SK-N-SH (cell line): ENCODE measurements around the gene NAV1. TPM values are rescaled to one million over a fixed set of nuclear protein-coding genes. Genes with fewer than 3 reads are reported as not detected.

Source experiments
- CTCF ChIA-PET: fragments of 300-600, 350-600 bp; formaldehyde crosslinking; extraction: SDS; loops from one replicate; lab custom pipeline; 2021; lab: Yijun Ruan, JAX
- POLR2A ChIA-PET: fragments of 350-600 bp; sonication (Branson Sonifier 250); formaldehyde crosslinking; extraction: SDS; loops from one replicate; lab custom pipeline; 2020; ENCODE audit warnings: antibody characterized with exemption, inconsistent platforms; lab: Yijun Ruan, JAX
- DNase-seq: peaks from one replicate; pipeline ENCODE4 v3.0.0; 2012
- H2AFZ ChIP-seq: fragments of 200-600 bp; sonication (generic); 2 replicates; pipeline ENCODE4 v1.8.1; 2016; ENCODE audit warnings: antibody characterized with exemption, mild to moderate bottlenecking, low read depth
- H3F3A ChIP-seq: fragments of 200-600 bp; sonication (generic); replicated peaks from 2 replicates; pipeline ENCODE3; 2016; ENCODE audit warnings: antibody characterized with exemption, mild to moderate bottlenecking; ENCODE audit not compliant: insufficient read depth
- H3K27ac ChIP-seq, 2 experiments: fragments of 200-500 bp in 1 of 2; fragments of 200-600 bp in 1 of 2; sonication (Bioruptor generic) in 1 of 2; sonication (generic), shearing (Covaris generic) in 1 of 2; 2 replicates each; pipeline versions ENCODE4 v1.5.1 to v1.6.1; 2014 to 2016; ENCODE audit warnings: low read depth in 2 of 2, inconsistent platforms in 1 of 2, low read length in 1 of 2, mild to moderate bottlenecking in 1 of 2, mixed read lengths in 1 of 2
- H3K27me3 ChIP-seq: fragments of 200-600 bp; sonication (generic), shearing (Covaris generic); 2 replicates; pipeline ENCODE4 v1.6.1; 2016; ENCODE audit warnings: mixed run types; ENCODE audit not compliant: insufficient read depth
- H3K36me3 ChIP-seq, 2 experiments: fragments of 200-500 bp in 1 of 2; fragments of 200-600 bp in 1 of 2; sonication (Bioruptor generic) in 1 of 2; sonication (generic) in 1 of 2; replicated peaks in 1 of 2; 2 replicates each; pipeline versions ENCODE3 to v1.5.1; 2014 to 2016; ENCODE audit warnings: low read length in 1 of 2, mild to moderate bottlenecking in 1 of 2; ENCODE audit not compliant: insufficient read depth in 2 of 2, control insufficient read depth in 1 of 2
- H3K4me1 ChIP-seq, 2 experiments: fragments of 200-500 bp in 1 of 2; fragments of 200-600 bp in 1 of 2; sonication (Bioruptor generic) in 1 of 2; sonication (generic), shearing (Covaris generic) in 1 of 2; 2 replicates each; pipeline versions ENCODE4 v1.5.1 to v1.6.1; 2014 to 2016; ENCODE audit warnings: low read depth in 1 of 2, low read length in 1 of 2, mixed run types in 1 of 2; ENCODE audit not compliant: insufficient read depth in 2 of 2, control insufficient read depth in 1 of 2
- H3K4me2 ChIP-seq: fragments of 200-600 bp; sonication (generic), shearing (Covaris generic); 2 replicates; pipeline ENCODE4 v1.6.1; 2017; ENCODE audit warnings: mixed run types
- H3K4me3 ChIP-seq, 2 experiments: fragments of 200-500 bp in 1 of 2; fragments of 200-600 bp in 1 of 2; sonication (Bioruptor generic) in 1 of 2; sonication (generic), shearing (Covaris generic) in 1 of 2; 2 replicates each; pipeline versions ENCODE4 v1.5.1 to v1.8.1; 2014 to 2016; ENCODE audit warnings: low read depth in 2 of 2, inconsistent platforms in 1 of 2, low read length in 1 of 2, mild to moderate bottlenecking in 1 of 2, mixed read lengths in 1 of 2, moderate library complexity in 1 of 2
- H3K79me2 ChIP-seq: fragments of 200-600 bp; sonication (generic); 2 replicates; pipeline ENCODE4 v1.8.1; 2017; ENCODE audit warnings: mild to moderate bottlenecking; ENCODE audit not compliant: insufficient read depth
- H3K9ac ChIP-seq: fragments of 200-600 bp; sonication (generic); 2 replicates; pipeline ENCODE4 v1.6.1; 2017; ENCODE audit warnings: mixed run types
- H3K9me2 ChIP-seq: fragments of 200-600 bp; sonication (generic); 2 replicates; pipeline ENCODE4 v1.6.1; 2017; ENCODE audit warnings: mixed run types
- H3K9me3 ChIP-seq: fragments of 200-600 bp; sonication (generic); 2 replicates; pipeline ENCODE4 v1.6.1; 2017; ENCODE audit warnings: mixed run types, mild to moderate bottlenecking, moderate library complexity
- H4K20me1 ChIP-seq: fragments of 200-600 bp; sonication (generic); 2 replicates; pipeline ENCODE4 v1.6.1; 2017; ENCODE audit warnings: mild to moderate bottlenecking, mixed run types; ENCODE audit not compliant: insufficient read depth
- CHD2 ChIP-seq: fragments of 150-350 bp; IDR thresholded peaks from 2 replicates; pipeline ENCODE4 v1.6.1; 2018; ENCODE audit warnings: low read length; ENCODE audit not compliant: partially characterized antibody
- ELF1 ChIP-seq: IDR thresholded peaks from 2 replicates; pipeline ENCODE4 v1.4.0; 2012
- EP300 ChIP-seq, 2 experiments: IDR thresholded peaks; 2 replicates each; pipeline versions ENCODE4 v1.4.0 to v1.6.1; 2012; ENCODE audit warnings: borderline replicate concordance in 1 of 2, low read depth in 1 of 2, low read length in 1 of 2
- EZH2phosphoT487 ChIP-seq: fragments of 200-600 bp; sonication (generic); IDR thresholded peaks from 2 replicates; pipeline ENCODE4 v1.6.1; 2017; ENCODE audit warnings: low read depth, mixed run types, mild to moderate bottlenecking, antibody characterized with exemption, moderate library complexity, borderline replicate concordance
- FOXJ3 ChIP-seq: sonication (generic); formaldehyde crosslinking; IDR thresholded peaks from 2 replicates; pipeline ENCODE4 v1.5.1; 2020; ENCODE audit warnings: mild to moderate bottlenecking, missing genetic modification reagents
- FOXM1 ChIP-seq: IDR thresholded peaks from 2 replicates; pipeline ENCODE4 v1.4.0; 2012; ENCODE audit warnings: low read depth, mild to moderate bottlenecking
- GABPA ChIP-seq: IDR thresholded peaks from 2 replicates; pipeline ENCODE4 v1.4.0; 2012; ENCODE audit warnings: low read depth, mild to moderate bottlenecking
- NFIC ChIP-seq: IDR thresholded peaks from 2 replicates; pipeline ENCODE4 v1.4.0; 2012; ENCODE audit warnings: borderline replicate concordance
- RFX5 ChIP-seq: IDR thresholded peaks from 2 replicates; pipeline ENCODE4 v1.6.1; 2012; ENCODE audit warnings: mild to moderate bottlenecking, improper control_type of control experiment, low read length
- RXRA ChIP-seq: IDR thresholded peaks from 2 replicates; pipeline ENCODE4 v1.4.0; 2012; ENCODE audit warnings: low read depth, mild to moderate bottlenecking, borderline replicate concordance
- SIN3A ChIP-seq: IDR thresholded peaks from 2 replicates; pipeline ENCODE4 v1.6.1; 2012; ENCODE audit warnings: low read depth, mild to moderate bottlenecking, low read length, moderate library complexity, borderline replicate concordance
- SMC3 ChIP-seq: IDR thresholded peaks from 2 replicates; pipeline ENCODE4 v1.6.1; 2012; ENCODE audit warnings: low read depth, low read length, improper control_type of control experiment
- TAF1 ChIP-seq: IDR thresholded peaks from 2 replicates; pipeline ENCODE4 v1.6.1; 2012; ENCODE audit warnings: low read depth, mild to moderate bottlenecking, low read length, moderate library complexity, borderline replicate concordance
- TCF12 ChIP-seq: IDR thresholded peaks from 2 replicates; pipeline ENCODE4 v1.4.0; 2012
- TEAD4 ChIP-seq: IDR thresholded peaks from 2 replicates; pipeline ENCODE4 v1.4.0; 2012; ENCODE audit warnings: mild to moderate bottlenecking, borderline replicate concordance; ENCODE audit not compliant: insufficient read depth
- WGBS: methylation state at CpG from one replicate; pipeline ENCODE4 v1.1.6; 2017; ENCODE audit warnings: low lambda C conversion rate; 5-methylcytosine and 5-hydroxymethylcytosine counted together
- polyA plus RNA-seq, 3 experiments: library from polyadenylated mRNA; depleted of rRNA; stranded (reverse); fragments of >200 nt; gene quantifications; 2 replicates each; pipeline ENCODE4 v1.2.3, GENCODE V29; 2012
- TF ChIP-seq, protein P1 (sequence below): fragments of 200-600 bp; sonication (generic); IDR thresholded peaks from 2 replicates; pipeline ENCODE4 v1.6.1; 2017; ENCODE audit warnings: antibody characterized with exemption, mild to moderate bottlenecking, moderate library complexity
- TF ChIP-seq, protein P2 (sequence below): IDR thresholded peaks from 2 replicates; pipeline ENCODE4 v1.4.0; 2012; ENCODE audit warnings: low read depth
- TF ChIP-seq, protein P3 (sequence below): IDR thresholded peaks from 2 replicates; pipeline ENCODE4 v1.4.0; 2012; ENCODE audit warnings: low read depth, borderline replicate concordance
- TF ChIP-seq, protein P4 (sequence below): IDR thresholded peaks from 2 replicates; pipeline ENCODE4 v1.4.0; 2012; ENCODE audit warnings: low read depth, borderline replicate concordance
- TF ChIP-seq, protein P5 (sequence below): fragments of 150-350 bp; IDR thresholded peaks from 2 replicates; pipeline ENCODE4 v1.6.1; 2016; ENCODE audit warnings: mild to moderate bottlenecking, low read depth, low read length

Gene NAV1
- polyA plus RNA-seq, 1 of the 3 experiments (the other 2 are of a cell fraction), result 16.1 TPM

DNA sequence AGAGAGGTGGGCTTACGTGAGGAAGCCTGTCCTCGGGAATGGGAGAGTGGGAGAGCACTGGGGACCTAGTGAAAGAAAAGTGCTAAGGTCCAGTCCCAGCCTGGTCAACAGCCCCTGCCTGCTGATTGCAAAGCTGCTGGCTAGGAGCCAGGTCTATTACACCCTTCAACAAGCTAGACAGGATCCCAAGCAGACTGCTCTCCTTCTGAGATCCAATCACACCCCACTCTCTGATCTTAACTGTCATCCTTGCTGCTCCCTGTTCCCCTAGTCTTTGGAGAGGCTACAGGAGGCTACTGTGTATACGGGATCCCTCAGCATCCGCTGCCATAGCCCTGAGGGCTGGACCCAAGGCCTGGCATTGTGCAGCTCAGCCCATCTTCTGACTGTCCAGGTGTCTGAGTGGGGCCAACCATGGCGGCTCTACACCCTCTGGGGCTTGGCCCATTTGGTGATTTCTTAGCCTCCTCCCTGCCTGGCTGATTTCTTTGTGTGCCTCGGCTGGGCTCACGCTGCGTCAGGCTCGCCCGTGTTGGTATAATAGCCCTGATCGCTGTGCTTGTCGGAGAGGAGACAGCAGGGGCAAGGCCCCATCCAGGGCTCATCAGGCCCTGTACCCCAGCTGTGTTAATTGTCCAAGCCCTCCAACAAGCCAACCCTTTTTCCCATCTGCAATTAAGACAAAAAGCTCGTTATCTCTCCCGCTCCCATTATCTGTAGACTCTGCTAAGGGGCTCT is 43.9 kb downstream of the NAV1 start:
- no peaks in the 10 kb centered on the region for H3K9me3 ChIP-seq
- H3K36me3 ChIP-seq, result peaks cover 0 to 23% of the 10 kb centered on the region in 2 experiments
- H3K79me2 ChIP-seq, result peaks cover 98% of the 10 kb centered on the region
- TF ChIP-seq, protein P1, sequence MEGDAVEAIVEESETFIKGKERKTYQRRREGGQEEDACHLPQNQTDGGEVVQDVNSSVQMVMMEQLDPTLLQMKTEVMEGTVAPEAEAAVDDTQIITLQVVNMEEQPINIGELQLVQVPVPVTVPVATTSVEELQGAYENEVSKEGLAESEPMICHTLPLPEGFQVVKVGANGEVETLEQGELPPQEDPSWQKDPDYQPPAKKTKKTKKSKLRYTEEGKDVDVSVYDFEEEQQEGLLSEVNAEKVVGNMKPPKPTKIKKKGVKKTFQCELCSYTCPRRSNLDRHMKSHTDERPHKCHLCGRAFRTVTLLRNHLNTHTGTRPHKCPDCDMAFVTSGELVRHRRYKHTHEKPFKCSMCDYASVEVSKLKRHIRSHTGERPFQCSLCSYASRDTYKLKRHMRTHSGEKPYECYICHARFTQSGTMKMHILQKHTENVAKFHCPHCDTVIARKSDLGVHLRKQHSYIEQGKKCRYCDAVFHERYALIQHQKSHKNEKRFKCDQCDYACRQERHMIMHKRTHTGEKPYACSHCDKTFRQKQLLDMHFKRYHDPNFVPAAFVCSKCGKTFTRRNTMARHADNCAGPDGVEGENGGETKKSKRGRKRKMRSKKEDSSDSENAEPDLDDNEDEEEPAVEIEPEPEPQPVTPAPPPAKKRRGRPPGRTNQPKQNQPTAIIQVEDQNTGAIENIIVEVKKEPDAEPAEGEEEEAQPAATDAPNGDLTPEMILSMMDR, result no peak
- TF ChIP-seq SMC3 (no peak), RFX5 (no peak), NFIC (peak; percentile 26; the same call in 1 of the 2 replicates), EP300 (IDR thresholded peaks at IDR 0.05; ENCODE audit: borderline replicate concordance in 1 of 2, low read depth in 1 of 2, low read length in 1 of 2) (no peak), GABPA (no peak)
- TF ChIP-seq, protein P2, sequence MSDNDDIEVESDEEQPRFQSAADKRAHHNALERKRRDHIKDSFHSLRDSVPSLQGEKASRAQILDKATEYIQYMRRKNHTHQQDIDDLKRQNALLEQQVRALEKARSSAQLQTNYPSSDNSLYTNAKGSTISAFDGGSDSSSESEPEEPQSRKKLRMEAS, result no peak
- H3F3A ChIP-seq, result peaks cover 74% of the 10 kb centered on the region
- H2AFZ ChIP-seq, result no peak overlapping the region
- POLR2A ChIA-PET, result interaction anchor here (1.0 to 1.4 kb wide), 3 partner anchors 12 to 67 kb away, joined by 3 read pairs; no protein-coding TSS in a partner anchor
- H4K20me1 ChIP-seq, result peaks cover 55% of the 10 kb centered on the region
- H3K4me1 ChIP-seq, result peaks cover 19 to 44% of the 10 kb centered on the region in 2 experiments
- DNase-seq, result peak; percentile 56
- peak overlapping the region; percentile 46; the same call in 1 of the 2 replicates for H3K9ac ChIP-seq
- WGBS, result 91% methylated on average over 14 of the region's 14 CpGs
- H3K9me2 ChIP-seq, result no peaks in the 10 kb centered on the region
- H3K4me3 ChIP-seq, result no peak overlapping the region
- CTCF ChIA-PET, result interaction anchor here (0.8 to 5.3 kb wide), 9 partner anchors 11 to 171 kb away, joined by 3 to 17 read pairs (median 4); no protein-coding TSS in a partner anchor
- peak overlapping the region; percentile 61 for H3K4me2 ChIP-seq
- peak overlapping the region; percentile 29 to 88; a peak in 3 of 4 replicates for H3K27ac ChIP-seq
- no peaks in the 10 kb centered on the region for H3K27me3 ChIP-seq

DNA sequence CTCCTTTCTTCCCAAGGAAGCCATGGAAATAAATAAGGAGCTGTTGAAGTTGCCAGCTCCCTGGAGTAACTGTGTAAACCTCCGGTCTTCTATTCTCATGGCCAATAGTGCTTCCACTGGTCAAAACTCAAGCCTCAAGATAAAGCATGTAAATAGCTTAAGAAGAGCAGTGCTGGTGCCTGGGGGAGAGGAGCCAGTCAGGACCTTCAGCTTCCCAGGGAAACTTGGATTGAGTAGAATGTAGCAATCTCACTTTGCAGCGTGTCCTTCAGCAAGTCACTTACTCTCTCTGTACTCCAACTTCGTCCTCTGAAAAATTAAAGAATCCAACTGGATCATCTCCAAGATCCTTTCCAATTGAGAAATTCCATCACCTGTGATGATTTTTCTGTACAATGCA is 44.7 kb downstream of the NAV1 start:
- Histone ChIP-seq H3K4me2 (no peak overlapping the region), H3K4me3 (no peak overlapping the region), H3K79me2 (peaks cover 98% of the 10 kb centered on the region), H4K20me1 (peaks cover 47% of the 10 kb centered on the region), H3K4me1 (peaks cover 19 to 44% of the 10 kb centered on the region in 2 experiments), H3K27me3 (no peaks in the 10 kb centered on the region), H3K27ac (peak overlapping the region; percentile 67 to 88; a peak in 3 of 4 replicates), H3F3A (peaks cover 80% of the 10 kb centered on the region), H3K9me3 (no peaks in the 10 kb centered on the region), H3K9ac (no peak overlapping the region), H3K36me3 (peaks cover 0 to 24% of the 10 kb centered on the region in 2 experiments), H3K9me2 (no peaks in the 10 kb centered on the region), H2AFZ (no peak overlapping the region)
- CTCF ChIA-PET, result interaction anchor here (0.9 to 5.3 kb wide), 4 partner anchors 14 to 120 kb away, joined by 3 to 17 read pairs (median 4); no protein-coding TSS in a partner anchor
- 90% methylated on average over 3 of the region's 3 CpGs for WGBS
- DNase-seq, result no peak
- POLR2A ChIA-PET, result interaction anchor here (1.1 kb wide), 1 partner anchor 66 kb away, joined by 3 read pairs; no protein-coding TSS in a partner anchor
- TF ChIP-seq, protein P3, sequence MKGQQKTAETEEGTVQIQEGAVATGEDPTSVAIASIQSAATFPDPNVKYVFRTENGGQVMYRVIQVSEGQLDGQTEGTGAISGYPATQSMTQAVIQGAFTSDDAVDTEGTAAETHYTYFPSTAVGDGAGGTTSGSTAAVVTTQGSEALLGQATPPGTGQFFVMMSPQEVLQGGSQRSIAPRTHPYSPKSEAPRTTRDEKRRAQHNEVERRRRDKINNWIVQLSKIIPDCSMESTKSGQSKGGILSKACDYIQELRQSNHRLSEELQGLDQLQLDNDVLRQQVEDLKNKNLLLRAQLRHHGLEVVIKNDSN, result no peak
- TF ChIP-seq TAF1 (no peak), FOXJ3 (no peak), TCF12 (no peak), EZH2phosphoT487 (no peak), NFIC (no peak), TEAD4 (no peak), ELF1 (no peak), GABPA (no peak), FOXM1 (no peak), RXRA (no peak), CHD2 (no peak), SIN3A (no peak)
- TF ChIP-seq, protein P4, sequence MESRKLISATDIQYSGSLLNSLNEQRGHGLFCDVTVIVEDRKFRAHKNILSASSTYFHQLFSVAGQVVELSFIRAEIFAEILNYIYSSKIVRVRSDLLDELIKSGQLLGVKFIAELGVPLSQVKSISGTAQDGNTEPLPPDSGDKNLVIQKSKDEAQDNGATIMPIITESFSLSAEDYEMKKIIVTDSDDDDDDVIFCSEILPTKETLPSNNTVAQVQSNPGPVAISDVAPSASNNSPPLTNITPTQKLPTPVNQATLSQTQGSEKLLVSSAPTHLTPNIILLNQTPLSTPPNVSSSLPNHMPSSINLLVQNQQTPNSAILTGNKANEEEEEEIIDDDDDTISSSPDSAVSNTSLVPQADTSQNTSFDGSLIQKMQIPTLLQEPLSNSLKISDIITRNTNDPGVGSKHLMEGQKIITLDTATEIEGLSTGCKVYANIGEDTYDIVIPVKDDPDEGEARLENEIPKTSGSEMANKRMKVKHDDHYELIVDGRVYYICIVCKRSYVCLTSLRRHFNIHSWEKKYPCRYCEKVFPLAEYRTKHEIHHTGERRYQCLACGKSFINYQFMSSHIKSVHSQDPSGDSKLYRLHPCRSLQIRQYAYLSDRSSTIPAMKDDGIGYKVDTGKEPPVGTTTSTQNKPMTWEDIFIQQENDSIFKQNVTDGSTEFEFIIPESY, result no peak
- TF ChIP-seq, protein P5, sequence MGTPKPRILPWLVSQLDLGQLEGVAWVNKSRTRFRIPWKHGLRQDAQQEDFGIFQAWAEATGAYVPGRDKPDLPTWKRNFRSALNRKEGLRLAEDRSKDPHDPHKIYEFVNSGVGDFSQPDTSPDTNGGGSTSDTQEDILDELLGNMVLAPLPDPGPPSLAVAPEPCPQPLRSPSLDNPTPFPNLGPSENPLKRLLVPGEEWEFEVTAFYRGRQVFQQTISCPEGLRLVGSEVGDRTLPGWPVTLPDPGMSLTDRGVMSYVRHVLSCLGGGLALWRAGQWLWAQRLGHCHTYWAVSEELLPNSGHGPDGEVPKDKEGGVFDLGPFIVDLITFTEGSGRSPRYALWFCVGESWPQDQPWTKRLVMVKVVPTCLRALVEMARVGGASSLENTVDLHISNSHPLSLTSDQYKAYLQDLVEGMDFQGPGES, result no peak
